ENCODE results near the gene F11R. TPM values are rescaled to one million over a fixed set of nuclear protein-coding genes. Genes with fewer than 3 reads are reported as not detected.

Gene F11R
- total RNA-seq, 1 experiment from 2014 or later = 69.2 TPM

GRCh38 chr1:161021970-161022353, 1.0 kb upstream of the F11R start:
- H2AFZ ChIP-seq (ENCODE audit: low read length) = no peak overlapping the region
- H3K9me2 ChIP-seq (replicated peaks; ENCODE audit: low read length) = no peaks in the 10 kb centered on the region
- H3K9ac ChIP-seq (ENCODE audit: low read length) = peak overlapping the region; percentile 81
- TF ChIP-seq EZH2 (IDR thresholded peaks at IDR 0.05; ENCODE audit: low read length, unreplicated experiment) (no peak), CTCF (conservative IDR thresholded peaks at IDR 0.05; ENCODE audit: low read depth, low read length) (no peak)
- ATAC-seq = peak; percentile 58
- H3K27ac ChIP-seq (ENCODE audit: low read length) = peak overlapping the region; percentile 95
- H3F3A ChIP-seq (ENCODE audit: low read length, unreplicated experiment) = peaks cover 4% of the 10 kb centered on the region
- BruUV-seq (replicated peaks) = no TSS peak
- peaks cover 39% of the 10 kb centered on the region for H3K79me2 ChIP-seq (ENCODE audit: low read length)
- H3K4me1 ChIP-seq (ENCODE audit: insufficient read depth, low read length) = peaks cover 50% of the 10 kb centered on the region
- H3K27me3 ChIP-seq (ENCODE audit: low read length) = no peaks in the 10 kb centered on the region
- intact Hi-C loops (cut with micrococcal nuclease) = loop anchor here (1.0 to 10.0 kb wide), 3 partner anchors 23 to 93 kb away; partner anchors contain the start of genes NIT1, PFDN2 and USF1
- peaks cover 31% of the 10 kb centered on the region for H4K20me1 ChIP-seq (ENCODE audit: low read length)
- CTCF ChIA-PET = interaction anchor here (1.1 to 2.8 kb wide), 3 partner anchors 24 to 76 kb away, joined by 6 to 54 read pairs (median 6); no protein-coding TSS in a partner anchor
- H3K4me2 ChIP-seq (ENCODE audit: low read length) = peak overlapping the region; percentile 95
- no peaks in the 10 kb centered on the region for H3K36me3 ChIP-seq (ENCODE audit: low read depth, low read length)
- H3K4me3 ChIP-seq (ENCODE audit: low read length) = peak overlapping the region; percentile 88
- no peaks in the 10 kb centered on the region for H3K9me3 ChIP-seq (ENCODE audit: low read length)
- peak; percentile 94 for DNase-seq
- POLR2A ChIA-PET (ENCODE audit: unreplicated experiment) = interaction anchor here (0.5 to 1.7 kb wide), 4 partner anchors 24 to 738 kb away, joined by 3 to 18 read pairs (median 8); partner anchors contain the start of gene USF1

GRCh38 chr1:161021165-161021969, 415 bp upstream of the F11R start:
- H3K9ac ChIP-seq (ENCODE audit: low read length) = peak overlapping the region; percentile 90
- no peaks in the 10 kb centered on the region for H3K36me3 ChIP-seq (ENCODE audit: low read depth, low read length)
- peaks cover 42% of the 10 kb centered on the region for H3K79me2 ChIP-seq (ENCODE audit: low read length)
- intact Hi-C loops (cut with micrococcal nuclease) = loop anchor here (2.0 to 10.0 kb wide), 2 partner anchors 25 to 93 kb away; partner anchors contain the start of genes NIT1 and PFDN2
- peaks cover 50% of the 10 kb centered on the region for H3K4me1 ChIP-seq (ENCODE audit: insufficient read depth, low read length)
- POLR2A ChIA-PET (ENCODE audit: unreplicated experiment) = interaction anchor here (0.5 to 1.7 kb wide), 15 partner anchors 24 to 737 kb away, joined by 3 to 18 read pairs (median 4); partner anchors contain the start of genes DEDD, NDUFS2 and USF1
- H3K9me2 ChIP-seq (replicated peaks; ENCODE audit: low read length) = no peaks in the 10 kb centered on the region
- H3K9me3 ChIP-seq (ENCODE audit: low read length) = no peaks in the 10 kb centered on the region
- BruUV-seq (replicated peaks) = TSS peak; percentile 79
- no peak for TF ChIP-seq EZH2phosphoT487 (IDR thresholded peaks at IDR 0.05; ENCODE audit: borderline replicate concordance, low read length)
- no peak for TF ChIP-seq EZH2 (IDR thresholded peaks at IDR 0.05; ENCODE audit: low read length, unreplicated experiment)
- no peak for TF ChIP-seq CTCF (conservative IDR thresholded peaks at IDR 0.05; ENCODE audit: low read depth, low read length)
- H4K20me1 ChIP-seq (ENCODE audit: low read length) = peaks cover 31% of the 10 kb centered on the region
- peak; percentile 81 for ATAC-seq
- peak overlapping the region; percentile 95 for H3K27ac ChIP-seq (ENCODE audit: low read length)
- no peaks in the 10 kb centered on the region for H3K27me3 ChIP-seq (ENCODE audit: low read length)
- peak; percentile 99 for DNase-seq
- peak overlapping the region; percentile 95 for H3K4me2 ChIP-seq (ENCODE audit: low read length)
- peak overlapping the region; percentile 14 for H2AFZ ChIP-seq (ENCODE audit: low read length)
- CTCF ChIA-PET = interaction anchor here (0.6 to 2.8 kb wide), 5 partner anchors 17 to 76 kb away, joined by 6 to 54 read pairs (median 8); no protein-coding TSS in a partner anchor
- H3F3A ChIP-seq (ENCODE audit: low read length, unreplicated experiment) = peaks cover 4% of the 10 kb centered on the region
- peak overlapping the region; percentile 88 for H3K4me3 ChIP-seq (ENCODE audit: low read length)
